ENCODE data around the gene PAQR7. TPM values are rescaled to one million over a fixed set of nuclear protein-coding genes. Genes with fewer than 3 reads are reported as not detected.

The PAQR7 gene
- total RNA-seq, 4 donors from 2014 or later = 6.6 to 18.3 (median 12.1) TPM

GRCh38 chr1:25819491-25820246, 55.8 kb downstream of the PAQR7 start, which contains the start of gene MTFR1L:
TSS of gene MTFR1L (plus strand) at chr1:25819954. CDS start at chr1:25823105, 3,151 bp downstream.
- H3K27me3 ChIP-seq = no peaks in the 10 kb centered on the region
- H3K9me3 ChIP-seq = no peaks in the 10 kb centered on the region
- TF ChIP-seq POLR2A (IDR thresholded peaks at IDR 0.05) (peak in 3 of 4 donors; percentile 82 to 98 (median 90)), CTCF (IDR thresholded peaks at IDR 0.05) (peak in 1 of 6 experiments; percentile 28)
- 1 to 2% methylated on average over 15 to 35 of the region's 64 CpGs for WGBS, 2 donors
- H3K27ac ChIP-seq = peak within 1 kb of the TSS; percentile 95 to 97 (median 96)
- peak; percentile 46 for DNase-seq
- peaks cover 0 to 33% (median 7%) of the 10 kb centered on the region in 3 donors for H3K36me3 ChIP-seq
- intact Hi-C loops (cut with DNase I) = loop anchor here (10.0 kb wide), 1 partner anchor 175 kb away; the partner anchor contains the start of gene PAFAH2
- peaks cover 22 to 69% (median 29%) of the 10 kb centered on the region in 3 donors for H3K4me1 ChIP-seq
- peak within 1 kb of the TSS; percentile 65 to 100 (median 90) for H3K4me3 ChIP-seq

- intact Hi-C loops (cut with DNase I) = no loop called here
- TF ChIP-seq POLR2A (IDR thresholded peaks at IDR 0.05) (no peak), CTCF (IDR thresholded peaks at IDR 0.05) (no peak)
- peak overlapping the region in 3 of 4 donors; percentile 65 to 100 (median 93) for H3K4me3 ChIP-seq
- peak overlapping the region; percentile 95 to 97 (median 96) for H3K27ac ChIP-seq
- H3K36me3 ChIP-seq = peaks cover 0 to 39% (median 16%) of the 10 kb centered on the region in 3 donors
- no peaks in the 10 kb centered on the region for H3K9me3 ChIP-seq
- H3K27me3 ChIP-seq = no peaks in the 10 kb centered on the region
- DNase-seq = no peak
- peaks cover 22 to 62% (median 29%) of the 10 kb centered on the region in 3 donors for H3K4me1 ChIP-seq
- 38 to 39% methylated on average over 4 to 6 of the region's 6 CpGs for WGBS, 2 donors
Observed at GRCh38 chr1:25818569-25818968, 56.9 kb downstream of the PAQR7 start.

DNA sequence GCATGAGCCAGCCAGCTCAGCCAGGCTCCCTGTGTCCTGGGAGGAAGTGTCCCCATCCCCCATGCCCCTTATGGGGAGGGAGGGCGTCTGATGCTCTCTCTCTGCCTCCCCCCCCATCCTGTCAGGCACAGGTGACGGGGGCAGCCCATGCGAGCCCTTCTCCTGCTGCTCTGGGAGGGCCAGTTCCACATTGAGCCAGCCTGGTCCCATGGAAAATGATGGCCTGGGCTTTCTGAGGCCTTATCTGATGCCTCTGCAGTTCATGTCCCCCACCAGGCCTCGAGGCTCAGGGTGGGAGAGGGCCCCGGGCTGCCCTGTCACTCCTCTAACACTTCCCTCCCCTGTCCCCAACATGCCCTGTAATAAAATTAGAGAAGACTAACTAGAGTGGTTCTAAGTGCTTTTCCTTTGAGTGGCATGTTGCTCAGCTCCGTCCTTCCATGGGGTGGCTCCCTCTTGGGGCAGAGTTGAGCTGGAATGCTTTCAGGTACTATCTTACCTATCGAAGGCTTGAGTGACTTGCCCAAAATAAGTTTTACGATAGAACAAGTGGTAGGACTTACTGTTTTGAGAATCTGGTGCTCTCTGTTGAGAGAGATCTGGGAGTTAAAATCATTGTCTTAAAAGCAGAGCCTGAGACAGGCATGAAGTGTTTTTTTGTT, 57.5 kb downstream of the PAQR7 start:
- H3K27ac ChIP-seq = peak overlapping the region; percentile 95 to 97 (median 96)
- DNase-seq = no peak
- H3K4me1 ChIP-seq = peaks cover 22 to 57% (median 29%) of the 10 kb centered on the region in 3 donors
- WGBS, 2 donors = 28 to 56% methylated on average over 4 to 5 of the region's 8 CpGs
- TF ChIP-seq POLR2A (IDR thresholded peaks at IDR 0.05) (no peak), CTCF (IDR thresholded peaks at IDR 0.05) (peak in 3 of 6 experiments; percentile 16 to 40 (median 28))
- peaks cover 0 to 39% (median 18%) of the 10 kb centered on the region in 3 donors for H3K36me3 ChIP-seq
- H3K4me3 ChIP-seq = no peak overlapping the region
- H3K9me3 ChIP-seq = no peaks in the 10 kb centered on the region
- intact Hi-C loops (cut with DNase I) = no loop called here
- H3K27me3 ChIP-seq = no peaks in the 10 kb centered on the region

DNA sequence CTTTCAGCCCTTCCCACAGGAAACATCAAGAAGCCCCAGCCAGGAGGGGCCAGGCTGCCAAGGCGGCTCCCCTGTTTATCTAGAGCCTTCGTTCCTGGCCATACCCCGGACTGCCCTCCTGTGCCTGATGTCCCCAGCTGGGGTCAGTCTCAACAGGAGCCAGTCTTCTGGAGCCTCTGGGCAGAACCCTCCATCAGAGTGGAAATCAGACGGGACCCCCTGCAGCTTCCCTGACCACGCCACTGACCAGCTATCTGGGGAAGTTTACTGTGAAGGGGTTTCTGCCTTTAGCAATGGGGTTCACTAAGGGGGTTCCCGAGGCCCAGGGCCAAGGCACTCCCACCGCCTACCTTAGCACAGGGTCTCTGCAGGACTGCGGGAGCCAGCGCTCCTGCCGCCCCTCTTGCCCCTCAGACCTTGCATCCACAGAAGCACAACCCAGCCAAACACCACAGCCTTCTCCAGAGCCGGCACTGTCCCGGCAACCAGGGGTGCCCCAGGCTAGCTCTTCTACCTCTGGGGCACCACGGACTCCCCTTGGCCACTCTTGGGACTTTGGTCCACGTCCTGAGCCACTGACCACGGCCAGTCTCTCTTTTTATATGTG, 59.3 kb downstream of the PAQR7 start:
- no peak for DNase-seq
- Histone ChIP-seq H3K36me3 (peaks cover 0 to 57% (median 24%) of the 10 kb centered on the region in 3 donors), H3K9me3 (no peaks in the 10 kb centered on the region), H3K4me3 (no peak overlapping the region), H3K27me3 (no peaks in the 10 kb centered on the region), H3K4me1 (peaks cover 19 to 42% (median 20%) of the 10 kb centered on the region in 3 donors), H3K27ac (peak overlapping the region in 2 of 4 donors; percentile 65 to 97)
- TF ChIP-seq CTCF (IDR thresholded peaks at IDR 0.05) (no peak), POLR2A (IDR thresholded peaks at IDR 0.05) (no peak)
- 84 to 87% methylated on average over 8 to 12 of the region's 15 CpGs for WGBS, 2 donors
- intact Hi-C loops (cut with DNase I) = no loop called here

Data from esophagus squamous epithelium (tissue), 5 donors.